ENCODE results near the gene RAB11FIP3.
A peak's percentile ranks its signal among the peaks of the same experiment; 100 is the strongest.

DNA sequence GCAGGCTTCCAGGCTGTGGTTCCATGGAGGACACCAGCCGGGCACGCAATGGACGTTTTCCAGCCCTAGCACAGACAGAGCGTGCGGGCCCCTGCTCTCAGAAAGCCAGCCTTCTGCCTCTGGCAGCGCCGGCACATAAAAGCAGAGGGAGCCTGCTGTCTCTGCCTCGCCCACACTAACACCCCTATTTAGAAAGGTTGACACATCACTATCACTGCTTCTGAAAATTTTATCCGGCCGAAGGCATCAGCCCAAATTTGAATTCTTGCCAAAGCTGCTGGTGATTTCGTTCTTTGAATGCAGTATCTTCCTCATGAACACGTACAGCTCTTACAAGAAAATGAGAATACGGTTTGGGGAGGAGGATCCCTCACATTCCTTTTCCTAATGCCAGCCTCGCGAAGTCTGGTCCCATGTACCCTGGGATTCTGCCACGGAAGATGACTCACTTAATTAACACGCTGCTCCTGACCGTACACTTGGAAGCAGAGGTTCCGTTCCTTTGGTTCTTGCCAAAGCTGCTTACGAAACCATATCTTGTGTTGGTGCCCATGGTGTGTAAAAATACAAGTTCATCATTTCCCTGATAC is 1.3 kb upstream of the RAB11FIP3 start:
- TF ChIP-seq, protein P1, sequence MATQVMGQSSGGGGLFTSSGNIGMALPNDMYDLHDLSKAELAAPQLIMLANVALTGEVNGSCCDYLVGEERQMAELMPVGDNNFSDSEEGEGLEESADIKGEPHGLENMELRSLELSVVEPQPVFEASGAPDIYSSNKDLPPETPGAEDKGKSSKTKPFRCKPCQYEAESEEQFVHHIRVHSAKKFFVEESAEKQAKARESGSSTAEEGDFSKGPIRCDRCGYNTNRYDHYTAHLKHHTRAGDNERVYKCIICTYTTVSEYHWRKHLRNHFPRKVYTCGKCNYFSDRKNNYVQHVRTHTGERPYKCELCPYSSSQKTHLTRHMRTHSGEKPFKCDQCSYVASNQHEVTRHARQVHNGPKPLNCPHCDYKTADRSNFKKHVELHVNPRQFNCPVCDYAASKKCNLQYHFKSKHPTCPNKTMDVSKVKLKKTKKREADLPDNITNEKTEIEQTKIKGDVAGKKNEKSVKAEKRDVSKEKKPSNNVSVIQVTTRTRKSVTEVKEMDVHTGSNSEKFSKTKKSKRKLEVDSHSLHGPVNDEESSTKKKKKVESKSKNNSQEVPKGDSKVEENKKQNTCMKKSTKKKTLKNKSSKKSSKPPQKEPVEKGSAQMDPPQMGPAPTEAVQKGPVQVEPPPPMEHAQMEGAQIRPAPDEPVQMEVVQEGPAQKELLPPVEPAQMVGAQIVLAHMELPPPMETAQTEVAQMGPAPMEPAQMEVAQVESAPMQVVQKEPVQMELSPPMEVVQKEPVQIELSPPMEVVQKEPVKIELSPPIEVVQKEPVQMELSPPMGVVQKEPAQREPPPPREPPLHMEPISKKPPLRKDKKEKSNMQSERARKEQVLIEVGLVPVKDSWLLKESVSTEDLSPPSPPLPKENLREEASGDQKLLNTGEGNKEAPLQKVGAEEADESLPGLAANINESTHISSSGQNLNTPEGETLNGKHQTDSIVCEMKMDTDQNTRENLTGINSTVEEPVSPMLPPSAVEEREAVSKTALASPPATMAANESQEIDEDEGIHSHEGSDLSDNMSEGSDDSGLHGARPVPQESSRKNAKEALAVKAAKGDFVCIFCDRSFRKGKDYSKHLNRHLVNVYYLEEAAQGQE (IDR thresholded peaks at IDR 0.05; ENCODE audit: low read depth): no peak
- TF ChIP-seq, protein P2, sequence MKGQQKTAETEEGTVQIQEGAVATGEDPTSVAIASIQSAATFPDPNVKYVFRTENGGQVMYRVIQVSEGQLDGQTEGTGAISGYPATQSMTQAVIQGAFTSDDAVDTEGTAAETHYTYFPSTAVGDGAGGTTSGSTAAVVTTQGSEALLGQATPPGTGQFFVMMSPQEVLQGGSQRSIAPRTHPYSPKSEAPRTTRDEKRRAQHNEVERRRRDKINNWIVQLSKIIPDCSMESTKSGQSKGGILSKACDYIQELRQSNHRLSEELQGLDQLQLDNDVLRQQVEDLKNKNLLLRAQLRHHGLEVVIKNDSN (IDR thresholded peaks at IDR 0.05): no peak
- no peak for TF ChIP-seq CREB1 (IDR thresholded peaks at IDR 0.05; ENCODE audit: low read depth)
- TF ChIP-seq TAF1 (IDR thresholded peaks at IDR 0.05; ENCODE audit: low read depth): no peak
- no peak for TF ChIP-seq EP300 (IDR thresholded peaks at IDR 0.05; ENCODE audit: borderline replicate concordance)
- TF ChIP-seq ZBTB7A (IDR thresholded peaks at IDR 0.05; ENCODE audit: low read depth): no peak
- TF ChIP-seq TEAD4 (IDR thresholded peaks at IDR 0.05): no peak
- no peak for TF ChIP-seq YY1 (IDR thresholded peaks at IDR 0.05; ENCODE audit: low read depth)
- no peak for TF ChIP-seq RAD21 (IDR thresholded peaks at IDR 0.05; ENCODE audit: low read depth)
- 0 out of 2 replicates have a peak, but pooled peaks have one; percentile 52 for TF ChIP-seq CEBPB (IDR thresholded peaks at IDR 0.05)
- TF ChIP-seq TCF12 (IDR thresholded peaks at IDR 0.05; ENCODE audit: low read depth): no peak
